ENCODE data around the gene DBP. TPM values are rescaled to one million over a fixed set of nuclear protein-coding genes. Genes with fewer than 3 reads are reported as not detected.
A peak's percentile ranks its signal among the peaks of the same experiment; 100 is the strongest.

DBP gene
- total and polyA plus RNA-seq, 2 of the 13 experiments (the other 11 are each of a cell fraction or from before 2014, with no cell fraction given): 1.7 to 5.8 TPM

DNA sequence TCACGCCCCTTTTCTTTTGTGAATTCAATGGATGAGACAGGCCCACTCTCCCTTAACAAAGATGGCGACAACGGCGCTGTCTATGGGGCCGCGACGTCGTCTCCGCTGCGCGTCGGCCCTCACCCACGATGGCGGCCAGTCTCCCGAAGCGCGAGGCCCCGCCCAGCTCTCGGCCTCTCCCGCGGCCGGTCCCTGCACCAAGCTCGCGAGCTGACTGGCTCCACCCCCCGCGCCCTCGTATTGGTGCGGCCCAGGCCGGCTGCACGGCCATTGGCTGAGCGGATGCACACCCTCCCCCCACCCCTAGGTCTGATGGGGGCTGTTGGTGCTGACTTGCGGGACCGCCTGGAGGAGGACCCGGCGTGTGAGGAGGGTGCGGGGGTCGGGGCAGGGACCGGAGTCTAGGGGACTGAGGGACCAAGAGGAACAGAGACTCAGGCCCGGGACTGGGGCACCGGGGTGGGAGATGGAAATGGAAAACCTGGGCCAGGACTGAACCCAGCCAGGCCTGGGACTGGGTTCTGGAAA, 13.0 kb downstream of the DBP start (continued):
- no peak for TF ChIP-seq MIXL1 (CRISPR knock-in tag; IDR thresholded peaks at IDR 0.05)
- TF ChIP-seq, protein P1, sequence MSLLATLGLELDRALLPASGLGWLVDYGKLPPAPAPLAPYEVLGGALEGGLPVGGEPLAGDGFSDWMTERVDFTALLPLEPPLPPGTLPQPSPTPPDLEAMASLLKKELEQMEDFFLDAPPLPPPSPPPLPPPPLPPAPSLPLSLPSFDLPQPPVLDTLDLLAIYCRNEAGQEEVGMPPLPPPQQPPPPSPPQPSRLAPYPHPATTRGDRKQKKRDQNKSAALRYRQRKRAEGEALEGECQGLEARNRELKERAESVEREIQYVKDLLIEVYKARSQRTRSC (CRISPR knock-in tag; IDR thresholded peaks at IDR 0.05; ENCODE audit: low read depth): no peak
- peak; percentile 98 for TF ChIP-seq HOXA3 (CRISPR knock-in tag; IDR thresholded peaks at IDR 0.05)
- no peak for TF ChIP-seq RXRB (CRISPR knock-in tag; IDR thresholded peaks at IDR 0.05; ENCODE audit: borderline replicate concordance)
- TF ChIP-seq CREB1 (IDR thresholded peaks at IDR 0.05): peak; percentile 71; the same call in 1 of the 2 replicates
- TF ChIP-seq CREB1 (CRISPR knock-in tag; IDR thresholded peaks at IDR 0.05): peak; percentile 76
- TF ChIP-seq, protein P2, sequence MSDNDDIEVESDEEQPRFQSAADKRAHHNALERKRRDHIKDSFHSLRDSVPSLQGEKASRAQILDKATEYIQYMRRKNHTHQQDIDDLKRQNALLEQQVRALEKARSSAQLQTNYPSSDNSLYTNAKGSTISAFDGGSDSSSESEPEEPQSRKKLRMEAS (IDR thresholded peaks at IDR 0.05): peak; percentile 40; the same call in 1 of the 2 replicates
- peak; percentile 70; the same call in 1 of the 2 replicates for TF ChIP-seq YEATS2 (CRISPR knock-in tag; IDR thresholded peaks at IDR 0.05; ENCODE audit: borderline replicate concordance)
- TF ChIP-seq, protein P3, sequence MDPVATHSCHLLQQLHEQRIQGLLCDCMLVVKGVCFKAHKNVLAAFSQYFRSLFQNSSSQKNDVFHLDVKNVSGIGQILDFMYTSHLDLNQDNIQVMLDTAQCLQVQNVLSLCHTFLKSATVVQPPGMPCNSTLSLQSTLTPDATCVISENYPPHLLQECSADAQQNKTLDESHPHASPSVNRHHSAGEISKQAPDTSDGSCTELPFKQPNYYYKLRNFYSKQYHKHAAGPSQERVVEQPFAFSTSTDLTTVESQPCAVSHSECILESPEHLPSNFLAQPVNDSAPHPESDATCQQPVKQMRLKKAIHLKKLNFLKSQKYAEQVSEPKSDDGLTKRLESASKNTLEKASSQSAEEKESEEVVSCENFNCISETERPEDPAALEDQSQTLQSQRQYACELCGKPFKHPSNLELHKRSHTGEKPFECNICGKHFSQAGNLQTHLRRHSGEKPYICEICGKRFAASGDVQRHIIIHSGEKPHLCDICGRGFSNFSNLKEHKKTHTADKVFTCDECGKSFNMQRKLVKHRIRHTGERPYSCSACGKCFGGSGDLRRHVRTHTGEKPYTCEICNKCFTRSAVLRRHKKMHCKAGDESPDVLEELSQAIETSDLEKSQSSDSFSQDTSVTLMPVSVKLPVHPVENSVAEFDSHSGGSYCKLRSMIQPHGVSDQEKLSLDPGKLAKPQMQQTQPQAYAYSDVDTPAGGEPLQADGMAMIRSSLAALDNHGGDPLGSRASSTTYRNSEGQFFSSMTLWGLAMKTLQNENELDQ (CRISPR knock-in tag; IDR thresholded peaks at IDR 0.05; ENCODE audit: borderline replicate concordance): no peak
- no peak for TF ChIP-seq ZNF83 (CRISPR knock-in tag; IDR thresholded peaks at IDR 0.05; ENCODE audit: borderline replicate concordance)
- no peak for TF ChIP-seq KAT2B (IDR thresholded peaks at IDR 0.05; ENCODE audit: borderline replicate concordance, low read depth, low read length)
- TF ChIP-seq RBFOX2 (IDR thresholded peaks at IDR 0.05; ENCODE audit: low read depth, low read length): peak; percentile 69
- TF ChIP-seq ZNF709 (CRISPR knock-in tag; IDR thresholded peaks at IDR 0.05): no peak
- TF ChIP-seq NFATC3 (CRISPR knock-in tag; IDR thresholded peaks at IDR 0.05): no peak
- no peak for TF ChIP-seq ZNF550 (CRISPR knock-in tag; IDR thresholded peaks at IDR 0.05; ENCODE audit: borderline replicate concordance)
- no peak for TF ChIP-seq SNAPC2 (CRISPR knock-in tag; IDR thresholded peaks at IDR 0.05)

Measured in HepG2 (cell line).